HG03354 (cell line): Measurements from ENCODE around the gene DDIT4.
"Not testable (repeated sequence)": the region's sequence is repeated elsewhere in the genome, so short reads cannot be mapped to it uniquely, and the experiment has no call there.

Experiments used
- ATAC-seq: cut with Tn5 transposase; IDR thresholded peaks from one replicate; pipeline ENCODE4 v1.9.1; 2021; ENCODE audit warnings: mild to moderate bottlenecking; ENCODE audit not compliant: unreplicated experiment, poor library complexity, severe bottlenecking

DDIT4 gene

DNA sequence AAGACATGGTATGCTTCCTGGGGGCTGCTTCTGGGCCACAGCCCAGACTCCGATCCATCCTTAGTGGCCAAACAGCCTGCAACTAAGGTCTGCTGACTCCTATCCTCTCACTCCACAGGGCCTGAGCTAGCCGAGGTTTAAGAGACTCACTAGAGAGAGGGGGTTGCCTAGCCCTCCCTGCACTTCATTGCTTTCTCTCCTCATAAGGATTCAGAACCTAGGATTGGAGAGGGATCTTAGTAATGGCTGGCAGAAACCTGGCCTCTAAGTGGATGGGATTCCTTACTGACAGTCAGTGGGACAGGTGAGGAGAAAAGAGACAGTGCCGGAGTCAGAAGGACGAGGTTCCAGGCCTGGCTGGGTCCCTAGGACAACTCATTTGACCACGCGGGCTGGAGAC is 8.2 kb upstream of the DDIT4 start:
- ATAC-seq: no peak

- no peak for ATAC-seq
Observed at GRCh38 chr10:72265990-72266865, 7.5 kb upstream of the DDIT4 start.

DNA sequence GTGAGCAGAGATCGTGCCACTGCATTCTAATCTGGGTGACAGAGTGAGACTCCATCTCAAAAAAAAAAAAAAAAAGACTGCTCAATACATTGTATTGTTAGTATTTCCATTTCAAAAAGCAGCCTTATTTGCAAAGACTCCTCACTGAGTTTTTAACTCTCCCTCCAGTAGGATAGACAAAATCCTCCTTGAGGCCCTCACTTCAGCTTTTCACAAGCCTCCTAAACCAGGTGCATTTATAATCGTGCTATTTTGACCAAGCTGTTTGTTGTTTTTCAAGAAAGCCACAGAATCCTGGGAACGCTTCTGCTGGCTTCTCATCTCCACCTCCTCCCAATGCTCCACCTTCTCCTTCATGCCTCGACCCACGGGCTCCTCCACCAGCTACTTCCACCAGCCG is 6.3 kb upstream of the DDIT4 start:
- ATAC-seq: no peak

DNA sequence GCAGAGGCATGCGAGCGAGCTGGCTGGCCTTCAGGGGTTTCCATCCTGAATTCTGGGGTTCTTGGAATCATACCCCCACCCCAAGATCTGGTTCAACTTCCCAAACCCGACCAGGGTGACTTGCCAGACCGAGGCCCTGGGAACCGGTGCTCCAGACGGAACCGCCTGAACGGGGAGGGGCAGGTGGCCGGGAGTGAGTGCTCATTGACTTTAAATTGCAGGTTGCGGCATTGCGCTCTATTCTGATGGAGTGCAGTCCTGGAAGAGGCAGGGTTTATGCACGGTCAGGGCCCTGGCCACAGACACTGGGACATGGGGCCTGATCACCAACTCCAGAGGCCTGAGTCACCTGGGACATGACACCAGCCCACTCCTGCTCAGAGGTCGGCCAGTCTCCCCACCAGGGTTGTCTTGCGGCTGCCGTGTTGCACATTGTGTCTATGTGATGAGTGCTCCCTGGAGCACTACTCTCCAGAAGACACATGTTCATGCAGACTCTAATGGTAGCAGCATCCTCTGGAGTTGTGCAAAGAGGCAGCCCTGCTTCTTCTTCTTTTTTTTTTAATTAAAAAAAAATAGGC is 5.8 kb upstream of the DDIT4 start:
- no peak for ATAC-seq

- ATAC-seq: not testable (repeated sequence)
Observed at GRCh38 chr10:72268475-72269200, 5.1 kb upstream of the DDIT4 start.

DNA sequence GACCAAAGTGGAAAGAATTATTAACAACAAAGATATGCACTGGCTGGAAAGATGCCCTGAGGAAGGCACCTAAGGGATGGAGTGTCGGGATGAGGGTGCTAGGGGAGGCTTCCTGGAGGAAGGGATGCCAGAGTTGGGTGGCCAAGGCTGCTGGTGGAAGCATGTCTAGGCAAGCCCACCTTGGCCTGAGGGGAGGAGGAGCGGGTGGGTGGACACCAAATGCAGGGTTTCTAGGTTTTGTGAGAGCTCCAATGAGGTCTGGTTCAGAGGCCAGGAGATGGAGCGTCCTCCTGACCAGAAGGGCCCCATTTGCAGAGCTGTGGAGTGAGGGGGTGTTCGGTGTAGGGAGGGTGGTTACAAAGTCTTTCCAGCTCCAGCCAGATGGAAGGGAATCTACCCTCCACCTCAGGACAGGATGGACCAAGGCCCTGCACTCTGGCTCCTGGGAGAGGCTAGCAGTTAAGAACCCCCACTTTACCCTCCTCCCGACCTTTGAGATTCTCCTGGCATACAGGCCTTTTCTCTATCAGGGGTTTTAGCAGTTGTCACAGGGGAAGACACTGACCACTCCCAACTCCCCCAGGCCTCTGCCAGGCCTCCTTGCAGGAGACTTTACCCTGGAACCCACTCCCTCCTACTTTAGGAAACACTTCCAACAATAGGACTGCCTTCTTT is 3.0 kb upstream of the DDIT4 start:
- no peak for ATAC-seq

GRCh38 chr10:72272689-72273409 is 875 bp upstream of the DDIT4 start:
- ATAC-seq: peak; percentile 37

GRCh38 chr10:72274213-72274729 is 547 bp downstream of the DDIT4 start:
- peak; percentile 4 for ATAC-seq

GRCh38 chr10:72274730-72275350 is 1.1 kb downstream of the DDIT4 start:
- ATAC-seq: no peak

GRCh38 chr10:72275351-72276012 is 1.8 kb downstream of the DDIT4 start:
- ATAC-seq: no peak

GRCh38 chr10:72276013-72276387 is 2.3 kb downstream of the DDIT4 start:
- no peak for ATAC-seq

DNA sequence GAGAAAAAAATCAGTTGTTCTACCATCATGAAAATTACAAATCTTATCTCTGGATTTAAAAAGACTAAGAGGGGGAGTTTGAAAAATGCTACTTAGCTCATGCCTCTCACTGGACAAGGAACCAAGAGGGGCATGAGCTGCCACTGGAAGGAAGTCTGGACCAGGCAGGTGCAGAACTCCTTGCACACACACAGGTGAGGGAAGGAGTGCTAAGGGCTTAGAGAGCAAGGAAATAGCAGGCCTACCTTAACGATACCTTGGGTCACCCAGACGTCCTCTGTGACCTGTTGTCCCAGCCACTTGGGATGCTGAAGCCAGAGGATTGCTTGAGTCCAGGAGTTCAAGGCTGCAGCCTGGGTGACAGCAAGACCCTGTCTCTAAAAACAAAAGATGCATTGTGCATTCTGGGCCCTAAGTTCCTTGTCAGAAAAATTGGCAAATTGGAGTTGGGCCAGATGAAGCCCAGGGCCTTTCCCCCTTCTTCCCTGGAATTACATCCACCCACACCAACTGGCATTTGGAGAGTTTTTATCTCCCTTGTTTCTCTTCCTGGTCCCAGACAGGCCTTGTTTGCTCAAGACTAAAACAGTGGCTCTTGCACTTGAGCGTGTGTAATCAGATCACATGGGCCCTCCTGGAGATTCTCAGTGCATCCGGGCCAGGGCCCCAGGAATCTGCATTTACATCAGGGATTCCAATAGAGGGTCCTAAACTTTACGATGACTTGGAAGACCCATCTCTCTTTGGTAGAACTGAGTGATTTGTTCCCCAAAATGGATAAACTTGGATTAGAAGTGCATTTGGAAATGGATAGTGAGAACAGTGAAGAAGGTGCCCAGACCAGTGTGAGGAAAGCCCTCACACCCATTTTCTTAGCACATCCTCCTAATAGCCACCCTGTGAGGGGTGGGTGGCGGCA is 3.0 kb downstream of the DDIT4 start:
- no peak for ATAC-seq

- ATAC-seq: no peak
Observed at GRCh38 chr10:72277340-72277995, 3.7 kb downstream of the DDIT4 start.

- ATAC-seq: no peak
Observed at GRCh38 chr10:72277996-72278667, 4.4 kb downstream of the DDIT4 start.

- no peak for ATAC-seq
Observed at GRCh38 chr10:72278668-72279393, 5.1 kb downstream of the DDIT4 start.

DNA sequence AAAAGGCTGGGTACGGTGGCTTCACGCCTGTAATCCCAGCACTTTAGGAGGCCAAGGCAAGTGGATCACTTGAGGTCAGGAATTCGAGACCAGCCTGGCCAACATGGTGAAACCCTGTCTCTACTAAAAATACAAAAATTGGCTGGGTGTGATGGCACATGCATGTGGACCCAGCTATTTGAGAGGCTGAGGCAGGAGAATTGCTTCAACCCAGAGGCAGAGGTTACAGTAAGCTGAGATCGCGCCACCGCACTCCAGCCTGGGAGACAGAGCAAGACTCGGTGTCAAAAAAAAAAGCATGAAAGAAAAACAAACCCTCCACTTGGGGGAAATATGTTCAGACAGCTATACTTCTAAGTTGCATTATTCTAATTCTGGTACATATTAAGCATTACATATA is 5.9 kb downstream of the DDIT4 start:
- ATAC-seq: not testable (repeated sequence)
